SK-N-SH treated with all-trans-retinoic acid at 6 μM for 48 hours (cell line): ENCODE data around the gene BRSK1.

Source experiments
- ATAC-seq: fragments of 200-7000 bp; cut with Tn5 transposase; 3 replicates; pipeline ENCODE4 v1.9.1; 2020; ENCODE audit warnings: mild to moderate bottlenecking, moderate library complexity
- ARNTL ChIP-seq: fragments of 450-650 bp; formaldehyde crosslinking; IDR thresholded peaks from 2 replicates; pipeline ENCODE4 v1.5.0; 2020; ENCODE audit warnings: low read depth, mild to moderate bottlenecking, moderate library complexity, borderline replicate concordance
- BACH2 ChIP-seq: fragments of 250-450 bp; sonication (Bioruptor Pico); IDR thresholded peaks from 2 replicates; pipeline ENCODE4 v1.9.0; 2021; ENCODE audit warnings: mild to moderate bottlenecking, borderline replicate concordance
- CREB5 ChIP-seq: fragments of 250-450 bp; sonication (Bioruptor Pico); IDR thresholded peaks from 2 replicates; pipeline ENCODE4 v1.5.1; 2020; ENCODE audit warnings: low read depth, mild to moderate bottlenecking, moderate library complexity
- CSDC2 ChIP-seq: fragments of 250-450 bp; sonication (Bioruptor Pico); IDR thresholded peaks from 2 replicates; pipeline ENCODE4 v1.5.0; 2020; ENCODE audit warnings: mild to moderate bottlenecking, moderate library complexity
- CSRNP3 ChIP-seq: fragments of 250-450 bp; sonication (Bioruptor Pico); IDR thresholded peaks from 2 replicates; pipeline ENCODE4 v1.5.1; 2021; ENCODE audit warnings: mild to moderate bottlenecking, moderate library complexity
- ESRRG ChIP-seq: fragments of 250-450 bp; sonication (Bioruptor Pico); IDR thresholded peaks from 2 replicates; pipeline ENCODE4 v1.6.1; 2021; ENCODE audit warnings: mild to moderate bottlenecking
- GLIS3 ChIP-seq: fragments of 250-450 bp; sonication (Bioruptor Pico); IDR thresholded peaks from 2 replicates; pipeline ENCODE4 v1.5.0; 2020; ENCODE audit warnings: mild to moderate bottlenecking, moderate library complexity
- ISL1 ChIP-seq: fragments of 250-450 bp; sonication (Bioruptor Pico); IDR thresholded peaks from 2 replicates; pipeline ENCODE4 v2.1.2; 2022; ENCODE audit warnings: mild to moderate bottlenecking, moderate library complexity
- OSR1 ChIP-seq: fragments of 250-450 bp; sonication (Bioruptor Pico); IDR thresholded peaks from 2 replicates; pipeline ENCODE4 v1.8.0; 2022; ENCODE audit warnings: moderate library complexity, mild to moderate bottlenecking, inconsistent platforms
- PATZ1 ChIP-seq: fragments of 250-450 bp; sonication (Bioruptor Pico); IDR thresholded peaks from 2 replicates; pipeline ENCODE4 v1.8.0; 2020; ENCODE audit warnings: mild to moderate bottlenecking, moderate library complexity, borderline replicate concordance
- POU6F1 ChIP-seq: fragments of 250-450 bp; sonication (Bioruptor Pico); IDR thresholded peaks from 2 replicates; pipeline ENCODE4 v1.8.0; 2021; ENCODE audit warnings: low read depth, mild to moderate bottlenecking, moderate library complexity, borderline replicate concordance
- PPARA ChIP-seq: fragments of 250-450 bp; sonication (Bioruptor Pico); IDR thresholded peaks from 2 replicates; pipeline ENCODE4 v1.5.0; 2020; ENCODE audit warnings: mild to moderate bottlenecking, borderline replicate concordance
- RARB ChIP-seq: fragments of 250-450 bp; sonication (Bioruptor Pico); IDR thresholded peaks from 2 replicates; pipeline ENCODE4 v1.8.0; 2021; ENCODE audit warnings: mild to moderate bottlenecking, moderate library complexity
- SNAI2 ChIP-seq: fragments of 250-450 bp; sonication (Bioruptor Pico); IDR thresholded peaks from 2 replicates; pipeline ENCODE4 v1.5.0; 2020; ENCODE audit warnings: mild to moderate bottlenecking, moderate library complexity
- TCF4 ChIP-seq: fragments of 250-450 bp; sonication (Bioruptor Pico); IDR thresholded peaks from 2 replicates; pipeline ENCODE4 v1.8.0; 2021; ENCODE audit warnings: mild to moderate bottlenecking, moderate library complexity, borderline replicate concordance
- ZC3H10 ChIP-seq: fragments of 250-450 bp; sonication (Bioruptor Pico); IDR thresholded peaks from 2 replicates; pipeline ENCODE4 v1.5.1; 2021; ENCODE audit warnings: mild to moderate bottlenecking, moderate library complexity
- ZFP3 ChIP-seq: fragments of 250-450 bp; sonication (Bioruptor Pico); IDR thresholded peaks from 2 replicates; pipeline ENCODE4 v1.5.0; 2020; ENCODE audit warnings: mild to moderate bottlenecking, moderate library complexity
- ZFP30 ChIP-seq: fragments of 450-650 bp; formaldehyde crosslinking; IDR thresholded peaks from 2 replicates; pipeline ENCODE4 v1.5.0; 2022; ENCODE audit warnings: mild to moderate bottlenecking, moderate library complexity
- ZNF565 ChIP-seq: fragments of 450-650 bp; formaldehyde crosslinking; conservative IDR thresholded peaks from 2 replicates; pipeline ENCODE4 v1.5.0; 2020; ENCODE audit warnings: low read depth, mild to moderate bottlenecking, moderate library complexity
- ZNF70 ChIP-seq: fragments of 450-650 bp; formaldehyde crosslinking; IDR thresholded peaks from 2 replicates; pipeline ENCODE4 v1.5.0; 2020; ENCODE audit warnings: mild to moderate bottlenecking, moderate library complexity
- ZNF8 ChIP-seq: fragments of 450-650 bp; formaldehyde crosslinking; IDR thresholded peaks from 2 replicates; pipeline ENCODE4 v1.5.0; 2020; ENCODE audit warnings: mild to moderate bottlenecking, moderate library complexity

BRSK1 gene

GRCh38 chr19:55339889-55340783, 56.3 kb downstream of the BRSK1 start:
- no peak for TF ChIP-seq ISL1 (CRISPR knock-in tag)
- no peak for TF ChIP-seq SNAI2 (CRISPR knock-in tag)
- TF ChIP-seq CSDC2 (CRISPR knock-in tag): no peak
- no peak for TF ChIP-seq ZNF8
- TF ChIP-seq GLIS3 (CRISPR knock-in tag): no peak
- no peak for TF ChIP-seq CREB5 (CRISPR knock-in tag)
- no peak for TF ChIP-seq CSRNP3
- TF ChIP-seq POU6F1 (CRISPR knock-in tag): no peak
- ATAC-seq: no peak

- ATAC-seq: no peak
- no peak for TF ChIP-seq ZNF70 (CRISPR knock-in tag)
These were observed 57.0 kb downstream of the BRSK1 start for GRCh38 chr19:55340784-55341147.

- no peak for TF ChIP-seq PATZ1 (CRISPR knock-in tag)
- no peak for TF ChIP-seq ARNTL (CRISPR knock-in tag)
- no peak for TF ChIP-seq CSDC2 (CRISPR knock-in tag)
- no peak for TF ChIP-seq ZNF70 (CRISPR knock-in tag)
- no peak for TF ChIP-seq PPARA (CRISPR knock-in tag)
- TF ChIP-seq ZNF8: no peak
- TF ChIP-seq ZFP30 (CRISPR knock-in tag): no peak
- TF ChIP-seq CREB5 (CRISPR knock-in tag): no peak
- TF ChIP-seq TCF4 (CRISPR knock-in tag): no peak
- TF ChIP-seq ZNF565 (CRISPR knock-in tag): no peak
- no peak for TF ChIP-seq ZC3H10 (CRISPR knock-in tag)
- no peak for TF ChIP-seq SNAI2 (CRISPR knock-in tag)
- no peak for TF ChIP-seq CSRNP3
- TF ChIP-seq RARB (CRISPR knock-in tag): no peak
- no peak for TF ChIP-seq POU6F1 (CRISPR knock-in tag)
- TF ChIP-seq OSR1 (CRISPR knock-in tag): no peak
- no peak for TF ChIP-seq ESRRG (CRISPR knock-in tag)
- TF ChIP-seq ZFP3 (CRISPR knock-in tag): no peak
- TF ChIP-seq BACH2: no peak
- TF ChIP-seq, all 23 proteins: peak for 0
- ATAC-seq: peak; percentile 23
These were observed 57.4 kb downstream of the BRSK1 start for GRCh38 chr19:55341171-55341588.
